AG08395 (cell line): ENCODE measurements around the gene DHH.
A peak's percentile ranks its signal among the peaks of the same experiment; 100 is the strongest.
"Not testable (repeated sequence)": the region's sequence is repeated elsewhere in the genome, so short reads cannot be mapped to it uniquely, and the experiment has no call there.

Experiments
- DNase-seq: peaks from one replicate; pipeline ENCODE4 v3.0.0; 2012; ENCODE audit warnings: mixed read lengths, low spot score

The DHH gene

GRCh38 chr12:49069507-49070346 is 24.9 kb downstream of the DHH start, which contains the start of gene RHEBL1:
Gene RHEBL1 (minus strand): TSS chr12:49069979. CDS start chr12:49069785, 194 bp downstream.
- peak; percentile 99 for DNase-seq

- no peak for DNase-seq
Measured at GRCh38 chr12:49068879-49069506, 25.6 kb downstream of the DHH start.

- no peak for DNase-seq
Measured at GRCh38 chr12:49066120-49066519, 28.5 kb downstream of the DHH start.

GRCh38 chr12:49064767-49065152 is 29.8 kb downstream of the DHH start:
- no peak for DNase-seq

GRCh38 chr12:49061916-49062315 is 32.7 kb downstream of the DHH start:
- not testable (repeated sequence) for DNase-seq

GRCh38 chr12:49061157-49061650 is 33.4 kb downstream of the DHH start:
- DNase-seq, result no peak

- DNase-seq, result peak; percentile 95
Measured at GRCh38 chr12:49060237-49061156, 34.1 kb downstream of the DHH start, which contains the start of gene KMT2D. Gene KMT2D (minus strand): TSS chr12:49060794. CDS start chr12:49055324, 5,470 bp downstream.

- peak; percentile 38 for DNase-seq
Measured at GRCh38 chr12:49059299-49060171, 35.1 kb downstream of the DHH start.

- DNase-seq, result no peak
Measured at GRCh38 chr12:49059045-49059298, 35.6 kb downstream of the DHH start.

GRCh38 chr12:49058366-49059044 is 36.1 kb downstream of the DHH start:
- no peak for DNase-seq

- no peak for DNase-seq
Measured at GRCh38 chr12:49057888-49058287, 36.7 kb downstream of the DHH start.

GRCh38 chr12:49055978-49056754 is 38.4 kb downstream of the DHH start:
- DNase-seq, result peak; percentile 92

GRCh38 chr12:49055092-49055491 is 39.5 kb downstream of the DHH start:
- DNase-seq, result no peak

GRCh38 chr12:49054524-49054923 is 40.1 kb downstream of the DHH start:
- DNase-seq, result no peak

- no peak for DNase-seq
Measured at GRCh38 chr12:49054096-49054495, 40.5 kb downstream of the DHH start.

- no peak for DNase-seq
Measured at GRCh38 chr12:49052451-49053208, 42.0 kb downstream of the DHH start.

- no peak for DNase-seq
Measured at GRCh38 chr12:49051777-49052438, 42.7 kb downstream of the DHH start.

- DNase-seq, result no peak
Measured at GRCh38 chr12:49051373-49051764, 43.2 kb downstream of the DHH start.
